Mesenchymal stem cell (in vitro differentiated cells and primary cell): ENCODE measurements around the gene ASB18.

Experiments
- DNase-seq: peaks from one replicate; pipeline ENCODE4 v3.0.0-alpha.2; 2013
- H2AFZ ChIP-seq: one replicate; pipeline ENCODE4 v1.6.1; 2013; ENCODE audit warnings: low read depth, mild to moderate bottlenecking, control low read depth, inconsistent platforms, low read length, moderate library complexity
- H2AK5ac ChIP-seq: 2 replicates; pipeline ENCODE4 v1.6.1; 2013; ENCODE audit warnings: low read length, moderate library complexity, mild to moderate bottlenecking, inconsistent platforms; ENCODE audit not compliant: severe bottlenecking
- H2BK120ac ChIP-seq: one replicate; pipeline ENCODE4 v1.6.1; 2013; ENCODE audit warnings: low read depth, mild to moderate bottlenecking, inconsistent platforms, low read length, moderate library complexity
- H2BK12ac ChIP-seq, 2 experiments: one replicate each; pipeline ENCODE4 v1.6.1; 2013; ENCODE audit warnings: inconsistent platforms in 2 of 2, low read length in 2 of 2, mild to moderate bottlenecking in 2 of 2, moderate library complexity in 2 of 2, control low read depth in 1 of 2
- H2BK15ac ChIP-seq: one replicate; pipeline ENCODE4 v1.6.1; 2013; ENCODE audit warnings: mild to moderate bottlenecking, low read depth, inconsistent platforms; ENCODE audit not compliant: poor library complexity, severe bottlenecking
- H2BK5ac ChIP-seq: 2 replicates; pipeline ENCODE4 v1.6.1; 2013; ENCODE audit warnings: low read depth, mild to moderate bottlenecking, low read length, control low read depth, inconsistent platforms; ENCODE audit not compliant: poor library complexity, severe bottlenecking
- H3K14ac ChIP-seq, 2 experiments: one replicate each; pipeline ENCODE4 v1.6.1; 2013; ENCODE audit warnings: inconsistent platforms in 2 of 2, low read length in 2 of 2, control low read depth in 1 of 2, mild to moderate bottlenecking in 1 of 2, moderate library complexity in 1 of 2
- H3K18ac ChIP-seq, 2 experiments: one replicate each; pipeline ENCODE4 v1.6.1; 2013; ENCODE audit warnings: inconsistent platforms in 2 of 2, low read length in 2 of 2, control low read depth in 1 of 2, low read depth in 1 of 2, mild to moderate bottlenecking in 1 of 2
- H3K23ac ChIP-seq, 2 experiments: one replicate each; pipeline ENCODE4 v1.6.1; 2013; ENCODE audit warnings: inconsistent platforms in 2 of 2, low read length in 2 of 2, mild to moderate bottlenecking in 2 of 2, moderate library complexity in 2 of 2, control low read depth in 1 of 2
- H3K27ac ChIP-seq: 2 replicates; pipeline ENCODE4 v1.5.1; 2013; ENCODE audit warnings: mild to moderate bottlenecking, moderate library complexity, low read length, control low read depth, inconsistent platforms; ENCODE audit not compliant: poor library complexity, severe bottlenecking
- H3K27me3 ChIP-seq, 2 experiments: 2 replicates each; pipeline versions ENCODE4 v1.6.1 to v1.7.0; 2013; ENCODE audit warnings: low read length in 2 of 2, mild to moderate bottlenecking in 2 of 2, moderate library complexity in 2 of 2, control low read depth in 1 of 2, inconsistent platforms in 1 of 2; ENCODE audit not compliant: control insufficient read depth in 1 of 2, insufficient read depth in 1 of 2
- H3K36me3 ChIP-seq, 2 experiments: 2 replicates each; pipeline versions ENCODE4 v1.6.1 to v1.7.0; 2013; ENCODE audit warnings: low read length in 2 of 2, control low read depth in 1 of 2, inconsistent platforms in 1 of 2, low read depth in 1 of 2, mild to moderate bottlenecking in 1 of 2; ENCODE audit not compliant: insufficient read depth in 2 of 2, control insufficient read depth in 1 of 2
- H3K4ac ChIP-seq, 2 experiments: one replicate each; pipeline ENCODE4 v1.6.1; 2013; ENCODE audit warnings: inconsistent platforms in 2 of 2, low read length in 2 of 2, mild to moderate bottlenecking in 2 of 2, moderate library complexity in 2 of 2, control low read depth in 1 of 2, low read depth in 1 of 2
- H3K4me1 ChIP-seq: 2 replicates; pipeline ENCODE4 v1.6.1; 2013; ENCODE audit warnings: low read depth, low read length, control low read depth; ENCODE audit not compliant: control insufficient read depth, insufficient read depth
- H3K4me2 ChIP-seq: 2 replicates; pipeline ENCODE4 v1.6.1; 2013; ENCODE audit warnings: low read length, mild to moderate bottlenecking, inconsistent platforms; ENCODE audit not compliant: poor library complexity, severe bottlenecking
- H3K4me3 ChIP-seq, 2 experiments: 2 replicates each; pipeline versions ENCODE4 v1.5.1 to v1.7.0; 2013; ENCODE audit warnings: low read length in 2 of 2, mild to moderate bottlenecking in 2 of 2, control low read depth in 1 of 2, low read depth in 1 of 2; ENCODE audit not compliant: insufficient read depth in 1 of 2
- H3K79me1 ChIP-seq: replicated peaks from 2 replicates; pipeline ENCODE4 v1.6.1; 2013; ENCODE audit warnings: mild to moderate bottlenecking, control low read depth, low read length, inconsistent platforms; ENCODE audit not compliant: poor library complexity, severe bottlenecking
- H3K9ac ChIP-seq: 2 replicates; pipeline ENCODE4 v1.7.0; 2013; ENCODE audit warnings: mild to moderate bottlenecking, low read length, moderate library complexity
- H3K9me3 ChIP-seq: 2 replicates; pipeline ENCODE4 v1.7.0; 2013; ENCODE audit warnings: mild to moderate bottlenecking, low read length; ENCODE audit not compliant: control insufficient read depth
- H4K8ac ChIP-seq: one replicate; pipeline ENCODE4 v1.6.1; 2013; ENCODE audit warnings: inconsistent platforms, mild to moderate bottlenecking, low read length, moderate library complexity
- H4K91ac ChIP-seq: one replicate; pipeline ENCODE4 v1.6.1; 2013; ENCODE audit warnings: mild to moderate bottlenecking, low read length, inconsistent platforms
- WGBS: methylation state at CpG from one replicate; pipeline ENCODE4 v1.1.7; 2013; ENCODE audit warnings: mixed read lengths; 5-methylcytosine and 5-hydroxymethylcytosine counted together

The ASB18 gene

GRCh38 chr2:236209996-236210395 is 54.2 kb downstream of the ASB18 start:
- Histone ChIP-seq H3K4me1 (no peaks in the 10 kb centered on the region), H2AK5ac (no peak overlapping the region), H3K23ac (no peak overlapping the region), H3K36me3 (peaks cover 0 to 8% of the 10 kb centered on the region in 2 experiments), H2BK12ac (no peak overlapping the region), H3K4me3 (no peak overlapping the region), H3K9ac (no peak overlapping the region), H3K14ac (no peak overlapping the region), H4K8ac (no peak overlapping the region), H3K27ac (no peak overlapping the region), H3K27me3 (peaks cover 0 to 51% of the 10 kb centered on the region in 2 experiments), H2BK15ac (no peak overlapping the region), H2BK120ac (no peak overlapping the region), H4K91ac (no peak overlapping the region), H3K4me2 (no peak overlapping the region), H2AFZ (no peak overlapping the region), H3K79me1 (no peaks in the 10 kb centered on the region), H3K4ac (no peak overlapping the region), H2BK5ac (no peak overlapping the region), H3K9me3 (peaks cover 28% of the 10 kb centered on the region), H3K18ac (no peak overlapping the region)
- no peak for DNase-seq
- 83% methylated on average over 4 of the region's 5 CpGs for WGBS

- no peak overlapping the region for H4K91ac ChIP-seq
- no peak overlapping the region for H3K14ac ChIP-seq
- H4K8ac ChIP-seq = no peak overlapping the region
- H2BK5ac ChIP-seq = no peak overlapping the region
- no peak overlapping the region for H3K9ac ChIP-seq
- no peak overlapping the region for H2BK15ac ChIP-seq
- peaks cover 32% of the 10 kb centered on the region for H3K9me3 ChIP-seq
- no peak overlapping the region for H2BK120ac ChIP-seq
- no peaks in the 10 kb centered on the region for H3K4me1 ChIP-seq
- H3K27me3 ChIP-seq = peaks cover 0 to 51% of the 10 kb centered on the region in 2 experiments
- no peak overlapping the region for H2AK5ac ChIP-seq
- H3K36me3 ChIP-seq = peaks cover 0 to 6% of the 10 kb centered on the region in 2 experiments
- no peak overlapping the region for H2AFZ ChIP-seq
- H3K4me3 ChIP-seq = no peak overlapping the region
- H3K23ac ChIP-seq = no peak overlapping the region
- WGBS = 55% methylated on average over 6 of the region's 6 CpGs
- no peaks in the 10 kb centered on the region for H3K79me1 ChIP-seq
- no peak overlapping the region for H3K18ac ChIP-seq
- DNase-seq = no peak
- H3K27ac ChIP-seq = no peak overlapping the region
- H3K4ac ChIP-seq = no peak overlapping the region
- no peak overlapping the region for H2BK12ac ChIP-seq
- no peak overlapping the region for H3K4me2 ChIP-seq
Observed at GRCh38 chr2:236209535-236209934, 54.7 kb downstream of the ASB18 start.

- Histone ChIP-seq H4K91ac (no peak overlapping the region), H3K4me2 (no peak overlapping the region), H2BK12ac (no peak overlapping the region), H3K27ac (no peak overlapping the region), H3K9ac (no peak overlapping the region), H2BK120ac (no peak overlapping the region), H2BK5ac (no peak overlapping the region), H3K4ac (no peak overlapping the region), H2AK5ac (no peak overlapping the region), H3K18ac (no peak overlapping the region), H3K36me3 (no peaks in the 10 kb centered on the region), H3K79me1 (no peaks in the 10 kb centered on the region), H3K9me3 (peaks cover 38% of the 10 kb centered on the region), H3K23ac (no peak overlapping the region), H3K27me3 (peaks cover 0 to 40% of the 10 kb centered on the region in 2 experiments), H3K4me1 (no peaks in the 10 kb centered on the region), H2BK15ac (no peak overlapping the region), H4K8ac (no peak overlapping the region), H2AFZ (no peak overlapping the region), H3K14ac (no peak overlapping the region), H3K4me3 (no peak overlapping the region)
- no peak for DNase-seq
- WGBS = 85% methylated on average over 27 of the region's 28 CpGs
Observed at GRCh38 chr2:236208019-236208926, 55.9 kb downstream of the ASB18 start.

GRCh38 chr2:236207472-236207871 is 56.7 kb downstream of the ASB18 start:
- Histone ChIP-seq H3K18ac (no peak overlapping the region), H3K79me1 (no peaks in the 10 kb centered on the region), H3K27ac (no peak overlapping the region), H4K8ac (no peak overlapping the region), H3K4me3 (no peak overlapping the region), H3K4me2 (no peak overlapping the region), H2AK5ac (no peak overlapping the region), H3K27me3 (peaks cover 0 to 33% of the 10 kb centered on the region in 2 experiments), H2BK5ac (no peak overlapping the region), H3K4me1 (no peaks in the 10 kb centered on the region), H3K9me3 (peaks cover 38% of the 10 kb centered on the region), H3K36me3 (no peaks in the 10 kb centered on the region), H2BK15ac (no peak overlapping the region), H3K4ac (no peak overlapping the region), H2BK120ac (no peak overlapping the region), H3K14ac (no peak overlapping the region), H4K91ac (no peak overlapping the region), H3K23ac (no peak overlapping the region), H3K9ac (no peak overlapping the region), H2AFZ (no peak overlapping the region), H2BK12ac (no peak overlapping the region)
- DNase-seq = no peak
- WGBS = 82% methylated on average over 10 of the region's 11 CpGs
